NCI-H2227 (cell line): ENCODE measurements around the gene LRRC37B.
"Not testable (repeated sequence)": the region's sequence is repeated elsewhere in the genome, so short reads cannot be mapped to it uniquely, and the experiment has no call there.

Source experiments
- DNase-seq: peaks from one replicate; lab custom pipeline; 2025; ENCODE audit not compliant: unreplicated experiment; lab: John Stamatoyannopoulos, UW

LRRC37B gene

DNA sequence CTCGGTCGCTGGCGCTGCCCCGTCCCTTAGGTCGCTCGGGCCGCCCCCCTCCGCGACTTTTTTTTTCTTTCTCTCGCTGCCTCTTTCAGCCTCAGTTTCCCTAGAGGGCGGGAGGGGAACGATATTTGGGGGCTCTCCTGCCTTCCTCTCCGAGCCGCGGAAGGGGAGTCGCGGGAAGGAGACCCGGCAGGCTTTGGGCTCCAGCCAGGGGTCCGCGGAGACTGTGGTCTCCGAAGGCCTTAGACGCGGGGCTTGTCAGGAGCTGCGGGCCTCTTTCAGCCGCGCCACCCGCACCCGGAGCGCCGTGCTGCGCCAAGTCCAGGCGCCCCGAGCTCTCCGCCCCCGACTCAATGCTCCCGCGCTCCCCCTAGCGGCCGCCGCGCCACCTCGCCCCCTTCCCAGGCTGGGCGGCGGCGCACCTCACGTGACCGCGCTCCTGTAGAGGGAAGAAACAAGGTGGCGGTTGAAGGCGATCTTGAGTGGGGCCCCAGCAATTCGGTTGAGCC is at the start of gene LRRC37B:
TSS of gene LRRC37B (plus strand) at position 427 of the 506 bp plus-strand sequence. CDS start 14,010 bp downstream, outside the sequence.
- peak; percentile 82 for DNase-seq

DNA sequence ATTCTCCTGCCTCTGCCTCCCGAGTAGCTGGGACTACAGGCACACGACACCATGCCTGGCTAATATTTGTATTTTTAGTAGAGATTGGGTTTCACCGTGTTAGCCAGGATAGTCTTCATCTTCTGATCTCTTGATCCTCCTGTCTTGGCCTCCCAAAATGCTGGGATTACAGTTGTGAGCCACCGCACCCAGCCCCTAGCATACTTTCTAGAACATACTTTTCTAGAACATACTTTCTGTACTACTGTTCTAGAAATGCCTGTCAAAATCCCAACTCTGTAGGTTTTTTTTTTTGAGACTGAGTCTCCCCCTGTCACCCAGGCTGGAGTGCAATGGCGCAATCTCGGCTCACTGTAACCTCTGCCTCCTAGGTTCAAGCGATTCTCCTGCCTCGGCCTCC is 43.1 kb upstream of the LRRC37B start:
- not testable (repeated sequence) for DNase-seq

DNA sequence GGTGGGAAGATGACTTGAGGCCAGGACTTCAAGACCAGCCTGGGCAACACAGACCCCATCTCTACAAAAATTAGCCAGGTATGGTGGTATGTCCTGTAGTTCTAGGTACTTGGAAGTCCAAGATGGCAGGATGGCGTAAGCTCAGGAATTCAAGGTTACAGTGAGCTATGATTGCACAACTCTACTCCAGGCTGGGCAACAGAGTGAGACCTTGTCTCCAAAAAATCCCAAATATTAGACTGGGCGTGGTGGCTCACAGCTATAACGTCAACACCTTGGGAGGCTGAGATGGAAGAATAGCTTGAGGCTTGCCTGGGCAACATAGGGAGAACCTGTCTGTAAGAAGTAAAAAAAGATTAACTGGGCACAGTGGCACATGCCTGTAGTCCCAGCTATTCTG is 39.5 kb upstream of the LRRC37B start:
- no peak for DNase-seq

DNA sequence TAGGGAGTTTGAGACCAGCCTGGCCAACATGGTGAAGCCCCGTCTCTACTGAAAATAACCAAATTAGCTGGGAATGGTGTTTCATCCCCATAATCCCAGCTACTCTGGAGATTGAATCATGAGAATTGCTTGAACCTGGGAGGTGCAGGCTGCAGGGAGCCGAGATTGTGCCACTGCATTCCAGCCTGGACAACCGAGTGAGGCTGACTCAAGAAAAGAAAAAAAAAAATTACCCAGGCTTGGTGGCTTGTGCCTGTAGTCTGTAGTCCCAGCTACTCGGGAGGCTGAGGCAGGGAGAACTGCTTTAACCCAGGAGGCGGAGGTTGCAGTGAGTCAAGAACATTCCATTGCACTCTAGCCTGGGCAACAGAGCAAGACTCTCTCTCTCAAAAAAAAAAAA is 36.8 kb upstream of the LRRC37B start:
- not testable (repeated sequence) for DNase-seq

DNA sequence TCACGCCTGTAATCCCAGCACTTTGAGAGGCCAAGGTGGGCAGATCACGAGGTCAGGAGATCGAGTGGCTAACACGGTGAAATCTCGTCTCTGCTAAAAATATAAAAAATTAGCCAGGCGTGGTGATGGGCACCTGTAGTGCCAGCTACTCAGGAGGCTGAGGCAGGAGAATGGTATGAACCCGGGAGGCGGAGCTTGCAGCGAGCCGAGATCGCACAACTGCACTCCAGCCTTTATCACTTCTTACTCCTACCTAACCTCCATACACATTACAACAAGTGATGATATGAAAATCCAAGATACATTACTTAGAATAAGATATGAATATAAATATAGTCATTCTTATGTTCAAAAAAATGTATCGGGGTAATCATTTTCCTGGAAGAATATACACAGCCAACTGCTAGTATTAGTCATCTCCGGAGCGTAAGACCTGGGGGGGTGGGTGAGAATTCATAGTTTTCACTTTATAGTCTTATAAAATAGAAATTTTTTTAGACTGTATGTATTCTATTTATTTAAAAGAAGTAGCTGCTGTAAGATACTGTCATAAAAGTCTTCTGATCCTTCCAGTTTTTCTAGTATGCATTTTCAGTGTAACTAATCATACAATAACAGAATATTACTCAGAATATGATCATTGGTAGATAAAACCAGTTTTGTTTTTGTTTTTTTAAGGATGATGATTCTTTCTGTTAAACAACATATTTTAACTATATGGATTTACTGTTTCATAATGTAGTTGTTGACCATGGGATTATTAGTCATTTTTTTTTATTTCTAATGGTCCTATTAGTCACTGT is 32.7 kb upstream of the LRRC37B start:
- not testable (repeated sequence) for DNase-seq

DNA sequence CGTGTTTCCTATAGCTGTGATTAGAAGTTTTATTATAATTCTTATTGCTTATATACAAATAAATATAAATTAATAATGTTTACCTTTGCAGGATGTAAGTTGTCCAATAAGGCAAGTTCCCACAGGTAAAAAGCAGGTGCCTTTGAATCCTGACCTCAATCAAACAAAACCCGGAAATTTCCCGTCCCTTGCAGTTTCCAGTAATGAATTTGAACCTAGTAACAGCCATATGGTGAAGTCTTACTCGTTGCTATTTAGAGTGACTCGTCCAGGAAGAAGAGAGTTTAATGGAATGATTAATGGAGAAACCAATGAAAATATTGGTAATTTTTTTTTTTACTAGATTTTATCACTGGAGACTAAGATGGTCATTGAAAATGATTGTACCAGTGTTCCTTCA is 31.8 kb upstream of the LRRC37B start:
- not testable (repeated sequence) for DNase-seq

DNA sequence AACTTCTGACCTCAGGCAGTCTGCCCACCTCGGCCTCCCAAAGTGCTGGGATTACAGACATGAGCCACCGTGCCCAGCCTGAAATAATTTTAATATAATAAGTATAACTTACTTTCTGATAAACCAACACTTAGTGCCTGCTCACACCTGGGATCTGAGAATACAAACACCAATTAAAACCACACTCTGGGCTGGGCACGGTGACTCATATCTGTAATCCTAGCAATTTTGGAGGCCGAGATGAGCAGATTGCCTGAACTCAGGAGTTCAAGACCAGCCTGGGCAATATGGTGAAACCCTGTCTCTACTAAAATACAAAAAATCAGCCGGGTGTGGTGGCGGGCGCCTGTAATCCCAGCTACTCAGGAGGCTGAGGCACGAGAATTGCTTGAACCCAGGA is 15.4 kb upstream of the LRRC37B start:
- not testable (repeated sequence) for DNase-seq

DNA sequence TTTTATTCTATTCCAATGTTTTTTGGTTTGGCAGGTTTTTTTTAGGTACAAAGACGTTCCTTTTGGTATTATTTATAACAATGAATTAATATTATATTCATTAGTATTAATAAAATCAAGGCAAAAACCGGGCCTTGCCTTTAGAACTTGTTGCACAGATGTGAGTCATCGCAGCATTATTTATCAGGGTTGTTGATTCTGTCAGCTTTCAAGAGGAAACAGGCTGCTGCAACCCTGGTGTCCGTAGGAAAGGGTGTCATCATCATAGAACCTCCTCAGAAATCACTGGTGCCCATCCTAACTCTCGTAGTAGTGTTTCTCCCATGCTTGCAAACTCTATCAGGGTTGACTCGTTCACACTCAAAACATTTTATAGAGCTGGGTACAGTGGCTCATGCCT is 10.2 kb upstream of the LRRC37B start:
- no peak for DNase-seq

DNA sequence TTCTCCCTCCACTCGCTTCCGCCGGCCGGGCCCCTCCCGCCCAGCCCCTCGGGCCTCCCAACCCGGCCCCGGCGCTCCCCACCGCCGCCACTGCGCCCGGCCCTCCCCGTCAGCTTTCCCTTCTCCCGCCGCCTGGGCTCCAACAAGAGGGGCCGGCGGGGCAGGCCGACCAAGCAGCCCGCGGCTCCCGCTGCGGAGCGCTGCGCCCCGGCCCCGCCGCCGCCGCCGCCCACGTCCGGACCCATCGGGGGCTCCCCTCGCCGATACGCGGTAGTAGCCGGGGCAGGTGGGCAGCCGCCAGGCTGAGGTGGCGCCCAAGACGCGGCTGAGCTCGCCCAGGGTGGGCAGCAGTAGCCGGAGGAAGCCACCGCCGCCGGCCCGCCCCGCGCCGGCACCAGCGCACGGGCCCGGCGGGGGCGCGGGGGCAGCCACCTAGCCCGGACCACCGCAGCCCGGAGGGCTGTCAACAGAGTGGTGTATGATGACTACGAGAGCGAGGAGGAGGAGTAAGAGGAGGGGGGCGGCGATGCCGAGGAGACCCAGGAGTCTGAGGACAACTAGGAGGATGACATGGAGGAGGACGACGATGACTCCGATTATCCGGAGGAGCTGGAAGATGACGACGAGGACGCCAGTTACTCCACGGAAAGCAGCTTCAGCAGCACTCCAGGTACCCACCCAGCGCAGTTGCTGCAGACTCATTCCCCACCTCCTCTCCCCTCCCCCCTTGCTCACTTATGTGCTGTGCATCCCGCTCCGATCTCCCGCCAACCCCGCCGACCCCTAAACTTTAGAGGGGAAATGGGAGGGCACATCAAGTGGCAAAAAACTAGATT is 498 bp downstream of the LRRC37B start:
- DNase-seq: peak; percentile 27

DNA sequence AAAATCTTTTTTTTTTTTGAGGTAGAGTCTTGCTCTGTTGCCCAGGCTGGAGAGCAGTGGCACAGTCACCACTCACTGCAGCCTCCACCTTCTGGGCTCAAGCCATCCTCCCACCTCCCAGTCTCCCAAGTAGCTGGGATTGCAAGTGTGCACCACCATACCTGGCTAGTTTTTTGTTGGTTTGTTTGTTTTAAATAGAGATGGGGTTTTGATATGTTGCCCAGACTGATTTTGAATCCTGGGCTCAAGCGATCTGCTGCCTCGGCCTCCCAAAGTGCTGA is 2.0 kb downstream of the LRRC37B start:
- DNase-seq: no peak

DNA sequence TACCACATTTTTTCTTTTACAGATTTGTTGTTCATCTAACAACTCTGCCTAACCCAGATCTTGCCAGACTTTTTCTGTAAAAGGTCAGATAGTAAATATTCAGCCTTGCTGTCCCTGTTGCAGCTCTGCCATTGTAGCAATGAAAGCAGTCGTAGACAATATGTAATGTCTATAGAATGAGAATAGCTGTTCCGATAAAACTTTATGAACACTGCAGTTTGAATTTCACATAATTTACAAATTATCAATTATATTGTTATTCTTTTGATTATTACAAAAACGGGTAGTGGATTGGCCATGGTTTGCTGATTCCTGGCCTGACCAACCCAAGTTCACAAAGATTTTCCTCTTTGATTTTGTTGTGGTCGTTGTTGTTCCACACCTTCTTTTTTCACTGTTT is 2.9 kb downstream of the LRRC37B start:
- no peak for DNase-seq

DNA sequence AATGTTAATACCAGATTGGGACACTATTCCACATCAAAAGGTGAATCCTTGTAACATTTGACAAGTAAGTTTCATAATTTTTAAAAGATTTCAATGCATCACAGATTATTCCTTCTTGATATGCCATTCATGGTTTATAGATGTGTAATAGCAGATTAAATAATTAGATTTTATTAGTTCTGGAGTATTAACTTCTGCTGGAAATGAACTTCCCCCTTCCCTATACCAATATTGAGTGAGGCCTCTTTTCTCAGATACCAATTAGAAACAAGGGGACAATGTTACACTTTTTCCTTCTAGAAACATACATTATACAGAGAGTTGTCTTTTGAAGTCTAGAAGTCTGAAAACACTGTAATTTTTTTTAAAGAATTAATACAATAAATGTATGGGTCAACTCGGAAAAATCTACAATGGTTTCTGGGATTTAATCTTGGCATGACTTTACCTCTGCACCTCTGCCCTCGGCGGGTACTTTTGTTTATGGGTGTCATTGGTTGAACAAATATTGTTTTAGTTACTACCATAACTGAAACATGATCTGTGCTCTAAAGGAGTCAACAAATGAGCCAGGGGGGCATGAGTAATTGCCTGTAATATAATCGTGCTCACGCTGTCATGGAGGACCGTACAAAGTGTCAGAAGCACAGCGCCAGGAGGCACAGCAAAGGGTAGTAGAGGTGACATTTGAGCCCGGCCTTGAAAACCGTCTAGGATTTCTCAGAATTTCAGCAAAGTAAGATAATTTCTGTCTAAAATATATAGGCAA is 8.2 kb downstream of the LRRC37B start:
- DNase-seq: peak; percentile 2

DNA sequence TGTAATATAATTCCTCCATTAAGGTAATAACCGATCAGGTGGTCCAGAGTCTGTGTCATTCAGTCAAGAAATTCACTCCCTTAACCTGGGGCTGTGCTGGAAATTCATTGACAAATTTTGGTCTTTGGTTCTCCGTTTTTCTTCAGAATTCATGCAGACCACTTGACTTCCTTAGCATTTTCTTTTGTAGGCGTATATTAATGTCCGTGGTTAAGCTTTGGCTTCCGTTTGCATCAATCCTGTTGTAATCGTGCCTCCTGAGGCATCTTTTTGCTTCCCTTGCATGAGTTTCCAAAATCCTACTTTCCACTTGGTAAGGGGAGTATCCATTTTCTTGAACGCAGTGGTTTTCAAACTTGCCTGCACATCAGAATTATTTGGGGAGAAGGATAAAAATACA is 9.0 kb downstream of the LRRC37B start:
- no peak for DNase-seq

DNA sequence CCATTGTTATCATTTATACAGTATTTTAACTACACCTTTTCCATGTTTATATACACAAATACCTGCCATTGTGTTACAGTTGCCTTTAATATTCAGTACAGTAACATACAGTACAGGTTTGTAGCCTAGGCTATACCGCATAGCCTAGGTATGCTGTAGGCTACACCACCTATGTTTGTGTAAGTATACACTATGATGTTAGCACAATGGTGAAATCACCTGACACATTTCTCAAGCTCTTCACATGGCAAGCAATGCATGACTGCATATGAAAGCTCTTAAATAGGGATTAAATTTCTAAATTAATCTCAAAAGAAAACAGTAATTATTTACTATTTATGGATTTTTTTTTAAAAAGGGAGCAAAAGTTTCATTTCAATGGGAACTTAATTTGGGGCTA is 12.0 kb downstream of the LRRC37B start:
- DNase-seq: no peak

DNA sequence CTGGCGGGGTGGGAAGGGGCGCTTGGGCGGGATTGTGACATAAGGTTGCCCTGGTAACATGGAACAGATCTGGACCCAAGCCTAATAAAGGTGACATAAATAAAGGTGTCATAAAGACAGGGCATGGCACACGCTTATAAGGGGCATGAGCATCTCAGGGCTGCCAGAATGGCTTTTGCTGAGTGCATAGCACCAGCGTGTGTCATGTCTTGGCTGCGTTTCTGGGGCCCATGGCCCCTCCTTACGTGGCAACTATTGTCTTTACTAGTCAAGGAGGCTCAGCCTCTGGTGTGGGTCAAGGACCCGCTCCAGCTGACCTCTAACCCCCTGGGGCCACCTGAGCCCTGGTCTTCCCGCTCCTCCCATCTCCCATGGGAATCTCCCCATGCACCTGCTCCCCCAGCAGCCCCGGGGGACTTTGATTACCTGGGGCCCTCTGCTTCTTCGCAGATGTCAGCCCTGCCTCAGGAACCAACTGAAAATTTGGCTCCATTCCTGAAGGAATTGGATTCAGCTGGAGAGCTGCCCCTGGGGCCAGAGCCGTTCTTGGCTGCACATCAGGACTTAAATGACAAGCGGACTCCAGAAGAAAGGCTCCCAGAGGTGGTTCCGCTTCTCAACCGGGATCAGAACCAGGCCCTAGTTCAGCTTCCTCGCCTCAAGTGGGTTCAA is 13.9 kb downstream of the LRRC37B start:
- no peak for DNase-seq

DNA sequence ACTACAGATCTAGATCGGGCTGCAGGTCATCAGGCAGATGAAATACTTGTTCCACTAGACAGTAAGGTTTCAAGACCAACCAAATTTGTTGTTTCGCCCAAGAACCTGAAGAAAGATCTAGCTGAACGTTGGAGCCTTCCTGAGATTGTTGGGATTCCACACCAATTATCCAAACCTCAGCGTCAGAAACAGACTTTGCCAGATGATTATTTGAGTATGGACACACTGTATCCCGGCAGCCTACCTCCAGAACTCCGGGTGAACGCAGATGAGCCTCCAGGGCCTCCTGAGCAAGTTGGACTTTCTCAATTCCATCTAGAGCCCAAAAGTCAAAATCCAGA is 14.4 kb downstream of the LRRC37B start:
- no peak for DNase-seq

DNA sequence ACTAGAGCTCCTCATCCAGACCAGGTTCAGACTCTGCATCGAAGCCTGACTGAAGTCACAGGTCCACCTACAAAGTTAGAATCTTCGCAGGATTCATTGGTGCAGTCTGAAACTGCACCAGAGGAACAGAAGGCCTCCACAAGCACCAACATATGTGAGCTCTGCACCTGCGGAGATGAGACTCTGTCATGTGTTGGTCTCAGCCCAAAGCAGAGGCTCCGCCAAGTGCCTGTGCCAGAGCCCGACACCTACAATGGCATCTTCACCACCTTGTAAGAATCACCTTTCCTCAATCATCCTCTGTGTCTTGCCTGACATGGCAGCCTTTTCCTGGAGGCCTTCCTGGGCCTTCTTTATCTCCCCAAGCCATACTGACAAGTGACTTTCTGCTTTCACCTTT is 15.4 kb downstream of the LRRC37B start:
- not testable (repeated sequence) for DNase-seq

DNA sequence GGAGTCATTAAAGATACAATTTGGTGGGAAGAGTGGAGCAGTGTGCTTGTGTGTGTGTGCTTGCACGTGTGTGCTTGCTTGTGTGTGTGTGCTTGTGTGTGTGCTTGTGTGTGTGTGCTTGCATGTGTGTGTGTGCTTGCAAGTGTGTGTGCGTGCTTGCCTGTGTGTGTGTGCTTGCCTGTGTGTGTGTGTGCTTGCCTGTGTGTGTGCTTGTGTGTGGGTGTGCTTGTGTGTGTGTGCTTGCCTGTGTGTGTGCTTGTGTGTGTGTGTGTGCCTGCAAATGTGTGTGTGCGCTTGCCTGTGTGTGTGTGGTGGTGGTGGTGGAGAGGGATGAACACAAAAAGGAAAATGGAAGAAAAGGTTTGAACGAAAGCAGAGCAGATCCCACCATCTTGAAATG is 20.1 kb downstream of the LRRC37B start:
- not testable (repeated sequence) for DNase-seq

DNA sequence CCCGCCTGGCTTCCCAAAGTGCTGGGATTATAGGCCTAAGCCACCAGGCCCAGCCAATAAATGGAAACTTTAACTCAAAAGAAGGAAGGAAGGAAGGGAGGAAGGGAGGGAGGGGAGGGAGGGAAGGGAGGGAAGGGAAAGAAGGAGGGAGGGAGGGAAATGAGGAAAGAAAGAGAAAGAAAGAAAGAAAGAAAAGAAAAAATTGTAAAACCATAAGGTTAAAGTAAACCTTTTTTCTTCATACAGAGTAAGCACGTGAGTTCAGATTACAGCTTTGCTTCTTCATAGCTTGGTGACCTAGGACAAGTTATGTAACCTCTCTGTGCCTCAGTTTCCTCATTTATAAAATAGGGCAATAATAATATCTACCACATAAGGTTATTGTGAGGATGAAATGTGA is 26.0 kb downstream of the LRRC37B start:
- DNase-seq: no peak

DNA sequence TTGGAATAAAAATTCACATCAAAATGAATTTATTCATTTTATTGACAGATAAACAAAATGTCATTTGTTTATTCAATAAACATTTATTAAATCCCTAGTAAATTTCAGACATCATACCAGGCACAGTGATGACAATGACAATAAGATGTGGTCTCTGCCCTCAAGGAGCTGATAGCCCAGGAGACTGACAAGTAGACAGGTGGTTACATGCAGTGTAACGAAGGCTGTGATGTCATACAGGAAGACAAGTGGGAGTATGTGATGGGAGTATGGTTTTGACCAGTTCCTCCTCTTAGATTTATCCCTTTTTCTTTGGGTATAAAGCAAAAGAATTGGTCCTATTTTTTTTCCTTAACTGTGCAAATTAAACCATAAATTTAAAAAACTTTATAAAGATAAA is 26.6 kb downstream of the LRRC37B start:
- not testable (repeated sequence) for DNase-seq

DNA sequence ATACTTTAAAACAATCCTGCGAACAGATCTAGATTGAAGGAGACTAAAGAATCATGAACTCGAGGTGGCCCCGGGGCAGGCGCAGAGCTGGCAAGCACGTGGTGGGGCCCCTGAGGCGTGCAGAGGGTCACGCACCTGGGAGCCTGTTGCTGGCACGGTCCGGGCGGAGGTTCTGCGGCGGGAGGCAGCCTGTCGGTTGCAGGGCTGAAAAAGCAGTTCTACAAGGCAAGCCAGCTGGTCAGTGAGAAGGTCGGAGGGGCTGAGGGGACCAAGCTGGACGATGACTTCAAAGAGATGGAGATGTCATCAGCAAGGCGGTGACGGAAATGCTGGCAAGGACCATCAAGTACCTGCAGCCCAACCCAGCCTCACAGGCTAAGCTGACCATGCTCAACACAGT is 33.1 kb downstream of the LRRC37B start:
- DNase-seq: not testable (repeated sequence)
